GM19240 (cell line): ENCODE data around the gene TRIM49D2.
"Not testable (repeated sequence)": the region's sequence is repeated elsewhere in the genome, so short reads cannot be mapped to it uniquely, and the experiment has no call there.

Experiments used
- DNase-seq: peaks from one replicate; pipeline ENCODE4 v3.0.0; 2011; ENCODE audit warnings: low spot score; ENCODE audit not compliant: insufficient read length

The TRIM49D2 gene, protein sequence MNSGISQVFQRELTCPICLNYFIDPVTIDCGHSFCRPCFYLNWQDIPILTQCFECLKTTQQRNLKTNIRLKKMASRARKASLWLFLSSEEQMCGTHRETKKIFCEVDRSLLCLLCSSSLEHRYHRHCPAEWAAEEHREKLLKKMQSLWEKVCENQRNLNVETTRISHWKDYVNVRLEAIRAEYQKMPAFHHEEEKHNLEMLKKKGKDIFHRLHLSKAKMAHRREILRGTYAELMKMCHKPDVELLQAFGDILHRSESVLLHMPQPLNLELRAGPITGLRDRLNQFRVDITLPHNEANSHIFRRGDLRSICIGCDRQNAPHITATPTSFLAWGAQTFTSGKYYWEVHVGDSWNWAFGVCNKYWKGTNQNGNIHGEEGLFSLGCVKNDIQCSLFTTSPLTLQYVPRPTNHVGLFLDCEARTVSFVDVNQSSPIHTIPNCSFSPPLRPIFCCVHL

DNA sequence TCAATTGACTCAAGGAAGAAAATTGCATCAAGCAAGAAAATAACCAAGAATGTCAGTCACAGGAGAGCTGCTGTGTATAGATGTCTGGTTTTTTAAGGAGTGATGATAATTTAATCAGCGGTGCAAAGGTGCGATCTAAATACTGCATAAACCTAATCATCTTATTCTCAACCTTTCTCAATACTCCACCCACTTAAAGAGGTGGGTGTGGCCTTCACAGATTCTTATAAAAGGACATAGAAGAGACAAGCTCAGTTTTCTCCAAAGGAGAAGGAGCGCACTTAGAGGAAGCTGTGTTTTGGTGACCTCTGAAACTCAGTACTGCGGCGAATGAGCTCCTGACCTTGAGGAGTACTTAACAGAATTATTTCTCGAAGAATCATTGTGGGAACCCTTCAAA lies at the start of gene TRIM49D2:
TSS of gene TRIM49D2 (plus strand) at position 301 of the 400 bp plus-strand sequence. CDS start 2,698 bp downstream, outside the sequence.
- DNase-seq, result not testable (repeated sequence)

DNA sequence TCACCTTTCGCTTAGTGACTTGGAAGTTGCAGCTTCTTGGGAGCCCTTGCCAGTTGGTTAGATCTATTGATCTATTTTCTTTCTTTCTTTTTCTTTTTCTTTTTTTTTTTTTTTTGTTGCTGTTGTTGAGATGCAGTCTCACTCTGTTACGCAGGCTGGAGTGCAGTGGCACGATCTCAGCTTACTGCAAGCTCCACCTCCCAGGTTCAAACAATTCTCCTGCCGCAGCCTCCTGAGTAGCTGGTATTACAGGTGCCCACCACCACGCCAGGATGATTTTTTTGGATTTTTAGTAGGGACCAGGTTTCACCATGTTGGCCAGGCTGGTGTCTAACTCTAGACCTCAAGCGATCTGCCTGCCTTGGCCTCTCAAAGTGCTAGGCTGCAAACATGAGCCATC lies 46.4 kb upstream of the TRIM49D2 start:
- DNase-seq, result not testable (repeated sequence)

DNA sequence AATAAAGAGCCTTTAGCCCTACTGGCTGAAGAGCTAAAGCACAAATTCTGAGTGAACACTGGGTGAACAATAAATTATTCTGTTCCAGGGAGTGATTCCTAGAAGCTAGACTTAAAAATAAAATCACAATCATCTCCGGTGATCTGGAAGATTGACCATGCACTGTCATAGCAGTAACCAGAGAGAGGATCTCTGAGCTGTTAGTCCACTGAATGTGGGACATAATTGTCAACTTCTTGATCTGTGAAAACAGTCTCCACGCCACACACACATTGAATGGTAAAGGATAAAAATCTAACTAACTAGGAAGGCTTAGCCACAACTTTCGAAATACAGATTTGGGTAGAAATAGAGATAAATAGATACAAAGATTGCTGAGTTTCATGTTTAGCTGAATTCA lies 30.6 kb upstream of the TRIM49D2 start:
- DNase-seq, result not testable (repeated sequence)

DNA sequence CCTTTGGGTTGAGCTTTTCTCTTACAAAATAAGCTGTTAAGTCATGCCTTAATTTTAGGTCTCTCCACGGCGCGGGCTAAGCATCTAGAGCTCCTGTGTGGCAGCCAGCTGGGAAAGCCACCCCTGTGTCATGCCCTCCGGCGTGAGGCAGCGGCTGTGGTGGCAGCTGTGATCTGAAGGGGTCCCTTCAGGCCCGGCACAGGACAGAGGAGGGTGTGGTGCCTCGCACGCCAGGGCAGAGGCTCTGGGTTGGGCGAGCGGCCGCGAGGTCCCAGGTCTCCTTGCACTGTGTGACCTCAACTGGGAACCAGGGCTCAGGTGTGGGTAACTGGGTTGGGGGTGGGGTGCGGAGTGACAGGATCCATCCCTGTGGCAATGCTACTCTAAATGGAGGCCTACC lies 23.1 kb upstream of the TRIM49D2 start:
- DNase-seq, result not testable (repeated sequence)

DNA sequence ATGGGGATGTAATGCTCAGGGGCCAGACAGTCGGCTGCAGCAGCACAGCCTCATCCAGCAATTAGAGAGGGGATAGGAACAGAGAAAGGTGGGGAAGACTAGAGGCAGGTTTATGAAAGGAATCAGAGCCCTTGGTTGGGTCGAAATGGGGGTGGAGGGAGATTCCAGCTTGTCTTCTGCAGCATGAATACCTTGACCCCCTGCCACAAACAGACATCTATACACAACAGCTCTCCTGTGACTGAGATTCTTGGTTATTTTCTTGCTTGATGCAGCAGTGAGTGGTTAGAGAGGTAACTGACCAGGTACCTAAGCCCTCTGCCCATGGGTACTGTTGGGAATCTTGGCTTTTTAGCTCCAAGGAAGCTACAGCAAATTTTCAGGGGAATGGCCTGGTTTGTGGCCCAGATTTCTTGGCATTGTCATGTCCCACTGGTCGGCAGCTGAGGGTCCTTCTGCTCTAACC lies 1.6 kb upstream of the TRIM49D2 start, which contains the start of gene TRIM49D1:
TSS of gene TRIM49D1 (minus strand) at position 51 of the 466 bp plus-strand sequence. CDS start 4,535 bp downstream, outside the sequence.
- DNase-seq, result no peak

DNA sequence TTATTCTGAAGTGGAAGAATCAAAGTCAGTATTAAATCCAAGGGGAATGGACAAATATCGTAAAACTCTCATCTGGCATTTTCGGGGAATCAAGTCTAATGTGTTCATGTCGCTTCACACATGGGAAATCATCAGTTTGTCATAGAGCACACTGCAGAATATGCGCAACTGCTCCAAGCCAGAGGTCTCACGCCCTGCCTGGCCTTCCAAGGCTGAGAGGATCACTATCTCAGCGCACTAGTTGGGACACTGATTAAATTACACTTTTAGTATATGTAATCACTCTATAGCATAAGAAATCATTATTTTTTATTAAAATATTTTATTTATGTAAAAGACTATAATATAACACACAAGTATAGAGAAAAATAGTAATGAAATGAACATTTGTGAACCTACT lies 37.0 kb downstream of the TRIM49D2 start:
- not testable (repeated sequence) for DNase-seq

DNA sequence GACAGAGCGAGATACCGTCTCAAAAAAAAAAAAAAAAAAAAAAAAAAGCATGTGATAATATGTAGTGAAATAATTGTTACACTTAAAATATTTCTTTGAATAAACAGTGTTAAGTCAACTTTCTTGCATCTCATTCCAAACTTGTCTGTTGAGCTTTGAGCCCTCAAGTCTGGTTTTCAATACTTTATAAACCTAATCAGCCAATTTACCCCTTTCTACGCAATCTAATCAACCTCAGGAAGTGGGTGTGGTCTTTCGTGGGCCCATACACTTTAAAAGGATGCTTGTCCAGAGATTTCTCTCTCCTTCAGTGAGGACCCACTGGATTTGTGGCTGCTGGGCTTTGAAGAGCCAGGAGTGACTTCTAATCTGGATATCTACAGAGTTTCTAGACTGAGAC lies 41.9 kb downstream of the TRIM49D2 start, which contains the start of gene TRIM64:
TSS of gene TRIM64 (plus strand) at position 301 of the 400 bp plus-strand sequence. CDS start 2,467 bp downstream, outside the sequence.
- not testable (repeated sequence) for DNase-seq
